Glutamatergic neuron (in vitro differentiated cells): ENCODE results near the gene FMN1. TPM values are rescaled to one million over a fixed set of nuclear protein-coding genes. Genes with fewer than 3 reads are reported as not detected.
A peak's percentile ranks its signal among the peaks of the same experiment; 100 is the strongest.

Source experiments
- DNase-seq: peaks from one replicate; pipeline ENCODE4 v3.0.0; 2022
- H3K27ac Mint-ChIP-seq: one replicate; pipeline ENCODE4 v1.8.0; 2020; ENCODE audit warnings: mild to moderate bottlenecking, mixed read lengths, inconsistent platforms; ENCODE audit not compliant: unreplicated experiment
- H3K27me3 Mint-ChIP-seq: one replicate; pipeline ENCODE4 v1.8.0; 2020; ENCODE audit warnings: mild to moderate bottlenecking, moderate library complexity, mixed read lengths, inconsistent platforms; ENCODE audit not compliant: unreplicated experiment
- H3K36me3 Mint-ChIP-seq: one replicate; pipeline ENCODE4 v1.8.0; 2020; ENCODE audit warnings: mild to moderate bottlenecking, mixed read lengths, inconsistent platforms; ENCODE audit not compliant: unreplicated experiment
- H3K4me1 Mint-ChIP-seq: one replicate; pipeline ENCODE4 v1.8.0; 2020; ENCODE audit warnings: mild to moderate bottlenecking, low read depth, mixed read lengths, inconsistent platforms; ENCODE audit not compliant: unreplicated experiment
- H3K4me3 Mint-ChIP-seq: one replicate; pipeline ENCODE4 v1.8.0; 2020; ENCODE audit warnings: mild to moderate bottlenecking, mixed read lengths, inconsistent platforms; ENCODE audit not compliant: unreplicated experiment
- H3K9me3 Mint-ChIP-seq: one replicate; pipeline ENCODE4 v1.8.0; 2020; ENCODE audit warnings: mild to moderate bottlenecking, moderate library complexity, mixed read lengths, inconsistent platforms; ENCODE audit not compliant: unreplicated experiment
- CTCF ChIP-seq: fragments of 200-600 bp; sonication (generic); IDR thresholded peaks from one replicate; pipeline ENCODE4 v1.5.0; 2021; ENCODE audit not compliant: partially characterized antibody, unreplicated experiment
- total RNA-seq: library from RNA; stranded (reverse); fragmentation: NEBNext Ultra II Directional; extraction: Animal tissue kit (Norgen Biotek cat#: 25700); gene quantifications from one replicate; pipeline ENCODE4 v1.2.1, GENCODE V29; 2021; ENCODE audit not compliant: unreplicated experiment

The FMN1 gene
- total RNA-seq, 1 donor from 2014 or later = 1.1 TPM

GRCh38 chr15:33242165-33242564 lies 47.7 kb upstream of the FMN1 start:
- Mint-ChIP-seq H3K36me3 (no peaks in the 10 kb centered on the region), H3K4me3 (no peak overlapping the region), H3K27ac (no peak overlapping the region), H3K27me3 (peaks cover 2% of the 10 kb centered on the region), H3K9me3 (peaks cover 2% of the 10 kb centered on the region), H3K4me1 (peaks cover 4% of the 10 kb centered on the region)
- no peak for TF ChIP-seq CTCF
- DNase-seq = no peak

- no peaks in the 10 kb centered on the region for H3K36me3 Mint-ChIP-seq
- TF ChIP-seq CTCF = no peak
- DNase-seq = no peak
These were observed 42.5 kb upstream of the FMN1 start for GRCh38 chr15:33236841-33237509.

GRCh38 chr15:33234020-33234461 lies 39.5 kb upstream of the FMN1 start:
- Mint-ChIP-seq H3K4me3 (no peak overlapping the region), H3K4me1 (no peaks in the 10 kb centered on the region), H3K27ac (no peak overlapping the region), H3K27me3 (peaks cover 2% of the 10 kb centered on the region), H3K36me3 (no peaks in the 10 kb centered on the region), H3K9me3 (no peaks in the 10 kb centered on the region)
- DNase-seq = no peak
- TF ChIP-seq CTCF = peak; percentile 37

More at GRCh38 chr15:33236841-33237509, 42.5 kb upstream of the FMN1 start:
- Mint-ChIP-seq H3K4me1 (no peaks in the 10 kb centered on the region), H3K27ac (no peak overlapping the region), H3K4me3 (no peak overlapping the region), H3K27me3 (peaks cover 2% of the 10 kb centered on the region), H3K9me3 (peaks cover 2% of the 10 kb centered on the region)

- Mint-ChIP-seq H3K4me3 (no peak overlapping the region), H3K36me3 (no peaks in the 10 kb centered on the region), H3K27ac (no peak overlapping the region), H3K4me1 (peaks cover 5% of the 10 kb centered on the region), H3K9me3 (no peaks in the 10 kb centered on the region), H3K27me3 (no peaks in the 10 kb centered on the region)
- no peak for DNase-seq
- peak; percentile 40 for TF ChIP-seq CTCF
These were observed 32.2 kb upstream of the FMN1 start for GRCh38 chr15:33226559-33227181.

GRCh38 chr15:33218071-33218491 lies 23.6 kb upstream of the FMN1 start:
- Mint-ChIP-seq H3K4me3 (no peak overlapping the region), H3K4me1 (no peaks in the 10 kb centered on the region), H3K36me3 (no peaks in the 10 kb centered on the region), H3K27me3 (peaks cover 2% of the 10 kb centered on the region), H3K27ac (no peak overlapping the region), H3K9me3 (no peaks in the 10 kb centered on the region)
- no peak for TF ChIP-seq CTCF
- DNase-seq = no peak
